DOHH2 (cell line): ENCODE data around the gene NEMP1.

ENCODE experiments used
- H3F3A ChIP-seq: fragments of 200-600 bp; sonication (generic), shearing (Covaris generic); 2 replicates; pipeline ENCODE4 v1.6.0; 2016; ENCODE audit warnings: antibody characterized with exemption, mild to moderate bottlenecking; ENCODE audit not compliant: control insufficient read depth, insufficient read depth
- H3K27ac ChIP-seq: fragments of 200-600 bp; sonication (generic); 2 replicates; pipeline ENCODE4 v1.5.1; 2014; ENCODE audit warnings: low read depth, mild to moderate bottlenecking, low read length, moderate library complexity
- H3K27me3 ChIP-seq: fragments of 200-600 bp; sonication (generic); 2 replicates; pipeline ENCODE4 v1.6.1; 2014; ENCODE audit warnings: mild to moderate bottlenecking, low read length, mixed read lengths; ENCODE audit not compliant: control insufficient read depth
- H3K36me3 ChIP-seq: fragments of 200-600 bp; sonication (generic); 2 replicates; pipeline ENCODE4 v1.6.1; 2014; ENCODE audit warnings: mild to moderate bottlenecking, low read length, moderate library complexity, mixed read lengths; ENCODE audit not compliant: control insufficient read depth
- H3K4me1 ChIP-seq: fragments of 200-600 bp; sonication (generic); 2 replicates; pipeline ENCODE4 v1.6.1; 2014; ENCODE audit warnings: mild to moderate bottlenecking, low read length, mixed read lengths; ENCODE audit not compliant: control insufficient read depth
- H3K4me2 ChIP-seq: fragments of 200-600 bp; sonication (generic); 2 replicates; pipeline ENCODE4 v1.6.0; 2014; ENCODE audit warnings: mild to moderate bottlenecking, low read length, moderate library complexity
- H3K4me3 ChIP-seq: fragments of 200-600 bp; sonication (generic); 2 replicates; pipeline ENCODE4 v1.5.1; 2014; ENCODE audit warnings: mild to moderate bottlenecking, low read length, mixed read lengths
- H3K79me2 ChIP-seq: fragments of 200-600 bp; sonication (generic); 2 replicates; pipeline ENCODE4 v1.6.1; 2014; ENCODE audit warnings: mild to moderate bottlenecking, low read length, mixed read lengths; ENCODE audit not compliant: control insufficient read depth
- H3K9me2 ChIP-seq: fragments of 200-600 bp; sonication (generic); replicated peaks from 2 replicates; pipeline ENCODE4 v1.6.1; 2014; ENCODE audit warnings: mild to moderate bottlenecking, low read length, mixed read lengths; ENCODE audit not compliant: control insufficient read depth
- H3K9me3 ChIP-seq: fragments of 200-600 bp; sonication (generic); 2 replicates; pipeline ENCODE4 v1.6.1; 2014; ENCODE audit warnings: antibody characterized with exemption, low read length, mixed read lengths; ENCODE audit not compliant: control insufficient read depth, insufficient read depth
- H4K20me1 ChIP-seq: fragments of 200-600 bp; sonication (generic); 2 replicates; pipeline ENCODE4 v1.6.0; 2014; ENCODE audit warnings: low read depth, mild to moderate bottlenecking, antibody characterized with exemption, low read length, moderate library complexity; ENCODE audit not compliant: control insufficient read depth, insufficient read depth
- EZH2phosphoT487 ChIP-seq: fragments of 200-600 bp; sonication (generic); IDR thresholded peaks from 2 replicates; pipeline ENCODE4 v1.6.1; 2017; ENCODE audit warnings: borderline replicate concordance, mild to moderate bottlenecking, antibody characterized with exemption, low read length, moderate library complexity, mixed read lengths
- TF ChIP-seq, protein P1 (sequence below): fragments of 200-600 bp; sonication (generic); IDR thresholded peaks from one replicate; pipeline ENCODE4 v1.5.1; 2014; ENCODE audit warnings: antibody characterized with exemption, mild to moderate bottlenecking, low read depth, low read length; ENCODE audit not compliant: poor library complexity, severe bottlenecking

NEMP1 gene

DNA sequence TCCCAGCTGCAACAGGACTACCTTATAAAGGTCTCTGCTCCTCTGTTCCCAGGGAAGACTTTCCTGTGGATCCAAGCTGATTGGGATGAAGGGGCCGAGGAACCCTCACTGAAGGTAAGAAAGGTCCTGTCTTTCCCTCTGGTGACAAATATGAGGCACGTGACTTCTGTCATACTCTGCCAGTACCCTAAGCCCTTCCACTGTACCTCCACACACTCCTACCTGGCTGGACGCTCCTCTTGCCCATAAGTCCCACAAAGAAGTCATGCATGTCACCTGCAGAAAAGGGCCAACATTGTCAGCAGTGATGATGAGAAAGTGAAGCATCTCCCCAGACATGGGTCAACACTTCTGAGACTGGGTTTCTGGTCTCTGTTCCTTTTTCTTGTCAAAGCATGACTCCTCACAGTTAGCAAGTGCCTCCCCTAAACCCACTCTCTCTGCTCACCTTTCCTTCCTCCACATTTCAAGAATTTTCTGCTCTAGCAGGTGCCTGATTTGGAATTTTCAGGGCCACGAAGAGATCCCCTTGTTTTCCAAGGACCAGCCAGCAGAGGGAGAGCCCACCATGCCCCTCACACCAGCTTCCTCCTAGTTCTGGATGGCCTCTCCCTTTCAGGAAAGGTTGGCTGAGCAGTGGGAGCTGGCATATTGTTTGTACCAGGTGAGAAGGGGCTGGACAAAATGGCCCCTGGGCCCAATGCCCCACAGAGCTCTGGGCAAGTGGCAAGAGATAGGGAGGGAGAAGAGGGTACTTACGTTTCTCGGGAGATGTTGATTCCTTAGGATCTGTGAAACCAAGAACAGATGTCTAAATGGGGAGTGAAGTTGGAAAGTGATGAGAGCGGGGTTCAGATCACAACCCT, 65.8 kb downstream of the NEMP1 start:
- TF ChIP-seq EZH2phosphoT487, result no peak
- TF ChIP-seq, protein P1, sequence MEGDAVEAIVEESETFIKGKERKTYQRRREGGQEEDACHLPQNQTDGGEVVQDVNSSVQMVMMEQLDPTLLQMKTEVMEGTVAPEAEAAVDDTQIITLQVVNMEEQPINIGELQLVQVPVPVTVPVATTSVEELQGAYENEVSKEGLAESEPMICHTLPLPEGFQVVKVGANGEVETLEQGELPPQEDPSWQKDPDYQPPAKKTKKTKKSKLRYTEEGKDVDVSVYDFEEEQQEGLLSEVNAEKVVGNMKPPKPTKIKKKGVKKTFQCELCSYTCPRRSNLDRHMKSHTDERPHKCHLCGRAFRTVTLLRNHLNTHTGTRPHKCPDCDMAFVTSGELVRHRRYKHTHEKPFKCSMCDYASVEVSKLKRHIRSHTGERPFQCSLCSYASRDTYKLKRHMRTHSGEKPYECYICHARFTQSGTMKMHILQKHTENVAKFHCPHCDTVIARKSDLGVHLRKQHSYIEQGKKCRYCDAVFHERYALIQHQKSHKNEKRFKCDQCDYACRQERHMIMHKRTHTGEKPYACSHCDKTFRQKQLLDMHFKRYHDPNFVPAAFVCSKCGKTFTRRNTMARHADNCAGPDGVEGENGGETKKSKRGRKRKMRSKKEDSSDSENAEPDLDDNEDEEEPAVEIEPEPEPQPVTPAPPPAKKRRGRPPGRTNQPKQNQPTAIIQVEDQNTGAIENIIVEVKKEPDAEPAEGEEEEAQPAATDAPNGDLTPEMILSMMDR, result no peak
- Histone ChIP-seq H3F3A (no peaks in the 10 kb centered on the region), H3K4me3 (no peak overlapping the region), H3K27me3 (peaks cover 45% of the 10 kb centered on the region), H3K79me2 (no peaks in the 10 kb centered on the region), H3K4me2 (no peak overlapping the region), H3K9me3 (no peaks in the 10 kb centered on the region), H3K27ac (no peak overlapping the region), H4K20me1 (no peaks in the 10 kb centered on the region), H3K4me1 (0 out of 2 replicates have a peak, but pooled peaks cover 2% of the 10 kb centered on the region), H3K9me2 (no peaks in the 10 kb centered on the region), H3K36me3 (no peaks in the 10 kb centered on the region)

- peaks cover 45% of the 10 kb centered on the region for H3K27me3 ChIP-seq
- no peak overlapping the region for H3K4me2 ChIP-seq
- H3K9me3 ChIP-seq, result no peaks in the 10 kb centered on the region
- TF ChIP-seq, protein P1, result no peak
- no peak for TF ChIP-seq EZH2phosphoT487
- no peaks in the 10 kb centered on the region for H4K20me1 ChIP-seq
- H3K36me3 ChIP-seq, result no peaks in the 10 kb centered on the region
- no peak overlapping the region for H3K27ac ChIP-seq
- H3F3A ChIP-seq, result peaks cover 3% of the 10 kb centered on the region; the same call in 1 of the 2 replicates
- peaks cover 6% of the 10 kb centered on the region for H3K4me1 ChIP-seq
- no peaks in the 10 kb centered on the region for H3K79me2 ChIP-seq
- no peaks in the 10 kb centered on the region for H3K9me2 ChIP-seq
- no peak overlapping the region for H3K4me3 ChIP-seq
Observed at GRCh38 chr12:57011438-57012424, 66.9 kb downstream of the NEMP1 start.

GRCh38 chr12:57010627-57011247, 67.9 kb downstream of the NEMP1 start:
- Histone ChIP-seq H4K20me1 (no peaks in the 10 kb centered on the region), H3K36me3 (peaks cover 2% of the 10 kb centered on the region; the same call in 1 of the 2 replicates), H3K27me3 (peaks cover 38% of the 10 kb centered on the region), H3K27ac (no peak overlapping the region), H3K4me3 (no peak overlapping the region), H3K9me2 (no peaks in the 10 kb centered on the region), H3K79me2 (peaks cover 4% of the 10 kb centered on the region), H3F3A (peaks cover 3% of the 10 kb centered on the region; the same call in 1 of the 2 replicates), H3K4me1 (peaks cover 8% of the 10 kb centered on the region), H3K9me3 (no peaks in the 10 kb centered on the region), H3K4me2 (no peak overlapping the region)
- no peak for TF ChIP-seq EZH2phosphoT487
- TF ChIP-seq, protein P1, result no peak
